ENCODE measurements around the gene BAMBI. TPM values are rescaled to one million over a fixed set of nuclear protein-coding genes. Genes with fewer than 3 reads are reported as not detected.
A peak's percentile ranks its signal among the peaks of the same experiment; 100 is the strongest.

BAMBI gene
- total RNA-seq, 1 donor from 2014 or later, result 16.3 TPM

DNA sequence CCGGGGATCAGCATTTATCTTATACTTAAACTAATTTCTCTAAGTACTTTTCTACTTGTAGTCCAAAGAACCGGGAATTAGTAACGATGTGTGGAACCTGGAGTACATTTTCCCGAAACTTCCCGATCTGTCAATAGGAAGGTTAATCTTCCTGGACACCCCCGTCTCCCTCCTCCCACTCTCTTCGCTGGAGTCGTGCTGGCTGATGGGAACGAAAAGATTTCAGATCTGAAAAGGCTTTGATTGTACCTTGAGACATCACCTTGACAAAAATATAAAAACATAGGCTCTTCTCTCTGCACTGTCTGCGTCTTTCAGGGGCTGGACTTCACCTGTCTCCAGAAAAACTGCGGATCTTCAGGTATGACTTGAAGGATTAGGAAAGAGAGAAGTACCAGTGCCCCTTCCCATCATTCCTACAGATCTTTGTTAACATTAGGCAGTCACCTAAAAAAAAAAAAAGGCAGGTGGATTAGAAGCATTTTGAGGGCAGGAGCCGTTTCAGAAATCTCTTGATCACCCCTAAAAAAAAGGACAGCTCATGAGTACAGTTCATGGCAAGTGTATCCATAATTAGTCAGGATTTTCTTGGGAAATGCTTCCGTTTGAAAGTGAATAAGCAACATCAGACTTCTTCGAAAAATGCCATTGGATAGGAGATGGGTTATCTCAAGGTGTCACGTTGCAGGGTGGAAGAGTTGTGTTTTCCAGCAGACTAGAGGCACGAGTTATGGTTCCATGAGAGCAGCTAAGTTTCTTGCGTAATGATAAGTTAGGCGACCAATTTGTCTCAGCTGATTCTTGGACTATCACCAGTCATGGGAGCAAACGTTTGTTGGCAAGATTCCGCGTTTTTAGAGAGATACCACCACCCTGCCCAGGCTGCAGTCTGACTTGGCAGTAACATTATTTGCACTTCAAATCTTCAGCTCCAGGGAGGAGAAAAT is 7.8 kb upstream of the BAMBI start:
- H3K4me3 ChIP-seq, result peak overlapping the region; percentile 63 to 64
- intact Hi-C loops (cut with DNase I), result loop anchor here (10.0 kb wide), 1 partner anchor 775 kb away; no protein-coding TSS in a partner anchor
- TF ChIP-seq, protein P1, sequence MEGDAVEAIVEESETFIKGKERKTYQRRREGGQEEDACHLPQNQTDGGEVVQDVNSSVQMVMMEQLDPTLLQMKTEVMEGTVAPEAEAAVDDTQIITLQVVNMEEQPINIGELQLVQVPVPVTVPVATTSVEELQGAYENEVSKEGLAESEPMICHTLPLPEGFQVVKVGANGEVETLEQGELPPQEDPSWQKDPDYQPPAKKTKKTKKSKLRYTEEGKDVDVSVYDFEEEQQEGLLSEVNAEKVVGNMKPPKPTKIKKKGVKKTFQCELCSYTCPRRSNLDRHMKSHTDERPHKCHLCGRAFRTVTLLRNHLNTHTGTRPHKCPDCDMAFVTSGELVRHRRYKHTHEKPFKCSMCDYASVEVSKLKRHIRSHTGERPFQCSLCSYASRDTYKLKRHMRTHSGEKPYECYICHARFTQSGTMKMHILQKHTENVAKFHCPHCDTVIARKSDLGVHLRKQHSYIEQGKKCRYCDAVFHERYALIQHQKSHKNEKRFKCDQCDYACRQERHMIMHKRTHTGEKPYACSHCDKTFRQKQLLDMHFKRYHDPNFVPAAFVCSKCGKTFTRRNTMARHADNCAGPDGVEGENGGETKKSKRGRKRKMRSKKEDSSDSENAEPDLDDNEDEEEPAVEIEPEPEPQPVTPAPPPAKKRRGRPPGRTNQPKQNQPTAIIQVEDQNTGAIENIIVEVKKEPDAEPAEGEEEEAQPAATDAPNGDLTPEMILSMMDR (IDR thresholded peaks at IDR 0.05), result no peak
- no peaks in the 10 kb centered on the region for H3K27me3 ChIP-seq
- H3K4me1 ChIP-seq, result peaks cover 0 to 5% of the 10 kb centered on the region in 2 donors
- peak overlapping the region in 1 of 2 donors; percentile 13 for H3K27ac ChIP-seq
- H3K9me3 ChIP-seq, result no peaks in the 10 kb centered on the region
- no peaks in the 10 kb centered on the region for H3K36me3 ChIP-seq
- no peak for DNase-seq (ENCODE audit: low spot score in 2 of 2)

DNA sequence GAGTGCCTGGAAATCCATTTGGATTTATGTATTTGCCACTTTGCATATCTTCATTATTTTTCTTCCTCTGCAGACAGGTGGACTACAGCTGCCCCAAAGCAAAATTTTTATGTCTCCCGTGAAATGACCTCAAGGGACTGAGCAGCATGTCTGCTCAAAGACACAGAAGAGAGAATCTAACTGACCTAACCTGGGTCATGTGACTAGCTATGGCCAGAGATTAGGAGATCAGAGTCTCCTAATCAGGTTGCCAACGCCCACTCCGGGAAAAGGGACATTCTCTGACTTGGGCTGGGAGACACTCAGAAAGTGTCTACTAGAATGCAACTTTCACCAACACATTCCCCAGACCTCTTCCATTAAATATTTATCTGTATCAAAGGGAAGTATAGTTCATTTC is 2.5 kb upstream of the BAMBI start:
- no peaks in the 10 kb centered on the region for H3K27me3 ChIP-seq
- TF ChIP-seq, protein P1 (IDR thresholded peaks at IDR 0.05), result no peak
- peaks cover 0 to 3% of the 10 kb centered on the region in 2 donors for H3K4me1 ChIP-seq
- intact Hi-C loops (cut with DNase I), result loop anchor here (5.0 kb wide), 2 partner anchors 133 to 238 kb away; no protein-coding TSS in a partner anchor
- H3K27ac ChIP-seq, result no peak overlapping the region
- DNase-seq (ENCODE audit: low spot score in 2 of 2), result no peak
- H3K36me3 ChIP-seq, result no peaks in the 10 kb centered on the region
- no peak overlapping the region for H3K4me3 ChIP-seq
- no peaks in the 10 kb centered on the region for H3K9me3 ChIP-seq

DNA sequence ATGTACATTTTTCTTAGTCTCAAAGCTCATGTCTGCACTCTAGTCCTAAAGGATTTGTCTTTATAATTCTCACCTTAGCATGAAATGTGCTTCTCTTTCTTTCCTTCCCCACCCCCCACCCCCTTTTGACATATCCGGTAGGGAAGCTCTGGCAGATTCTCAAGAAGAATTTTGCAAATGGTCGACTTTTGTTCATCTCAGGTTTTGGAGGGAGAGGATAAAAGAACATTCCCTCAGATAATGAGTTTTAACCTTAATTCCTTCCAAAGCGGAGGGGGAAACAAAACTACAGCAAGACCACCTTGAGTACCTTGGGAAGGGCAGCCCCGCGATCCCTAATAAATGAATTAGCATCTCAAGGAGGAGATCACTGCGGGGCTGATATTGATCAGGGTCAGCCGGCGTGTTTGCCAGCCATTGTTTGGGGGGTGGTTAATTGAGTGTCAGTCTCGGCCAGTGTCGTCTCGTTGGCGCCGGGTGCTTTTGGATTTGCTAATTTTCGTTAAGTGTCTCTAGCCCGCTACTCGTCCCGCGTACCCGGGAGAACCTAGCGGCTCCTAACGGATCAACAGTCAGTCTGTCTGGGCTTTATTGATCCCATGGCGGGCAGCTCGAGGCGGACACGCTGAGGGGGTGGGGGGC is 874 bp upstream of the BAMBI start:
- peaks cover 6% of the 10 kb centered on the region in 2 donors for H3K4me1 ChIP-seq
- no peaks in the 10 kb centered on the region for H3K36me3 ChIP-seq
- H3K9me3 ChIP-seq, result no peaks in the 10 kb centered on the region
- no peaks in the 10 kb centered on the region for H3K27me3 ChIP-seq
- intact Hi-C loops (cut with DNase I), result loop anchor here (2.0 to 5.0 kb wide), 4 partner anchors 131 to 452 kb away; no protein-coding TSS in a partner anchor
- TF ChIP-seq, protein P1 (IDR thresholded peaks at IDR 0.05), result no peak
- peak overlapping the region; percentile 98 to 99 for H3K4me3 ChIP-seq
- H3K27ac ChIP-seq, result peak overlapping the region in 1 of 2 donors; percentile 57
- peak in 1 of 2 donors; percentile 70 for DNase-seq (ENCODE audit: low spot score in 2 of 2)

GRCh38 chr10:28677888-28678686 is 766 bp downstream of the BAMBI start:
- H3K27me3 ChIP-seq, result no peaks in the 10 kb centered on the region

More at GRCh38 chr10:28677888-28678686, 766 bp downstream of the BAMBI start:
- H3K36me3 ChIP-seq, result peaks cover 0 to 6% of the 10 kb centered on the region in 2 donors
- no peak for DNase-seq (ENCODE audit: low spot score in 2 of 2)
- peak overlapping the region; percentile 85 for H3K27ac ChIP-seq
- peak overlapping the region; percentile 98 to 99 for H3K4me3 ChIP-seq
- intact Hi-C loops (cut with DNase I), result loop anchor here (1.0 to 5.0 kb wide), 8 partner anchors 10 to 626 kb away; no protein-coding TSS in a partner anchor
- peaks cover 6 to 11% of the 10 kb centered on the region in 2 donors for H3K4me1 ChIP-seq
- TF ChIP-seq, protein P1 (IDR thresholded peaks at IDR 0.05), result no peak
- no peaks in the 10 kb centered on the region for H3K9me3 ChIP-seq
